WERI-Rb-1 (cell line): ENCODE results near the gene STEAP4.
"Not testable (repeated sequence)": the region's sequence is repeated elsewhere in the genome, so short reads cannot be mapped to it uniquely, and the experiment has no call there.

Experiments used
- DNase-seq: peaks from one replicate; pipeline ENCODE4 v3.0.0-alpha.2; 2020
- H3K27ac ChIP-seq: fragments of 250-450 bp; sonication (Bioruptor Pico); 2 replicates; pipeline ENCODE4 v1.5.1; 2020; ENCODE audit warnings: mild to moderate bottlenecking, moderate library complexity
- H3K27me3 ChIP-seq: fragments of 250-450 bp; sonication (Bioruptor Pico); 2 replicates; pipeline ENCODE4 v1.5.1; 2021; ENCODE audit warnings: mild to moderate bottlenecking, low read depth, moderate library complexity; ENCODE audit not compliant: insufficient read depth, severe bottlenecking
- H3K36me3 ChIP-seq: fragments of 250-450 bp; sonication (Bioruptor Pico); 2 replicates; pipeline ENCODE4 v1.5.1; 2020; ENCODE audit warnings: mild to moderate bottlenecking, moderate library complexity
- H3K4me3 ChIP-seq: 2 replicates; pipeline ENCODE4 v1.5.1; 2011; ENCODE audit warnings: low read depth, mild to moderate bottlenecking, control low read depth, low read length
- H3K9me3 ChIP-seq: fragments of 250-450 bp; sonication (Bioruptor Pico); 2 replicates; pipeline ENCODE4 v1.5.1; 2021; ENCODE audit warnings: mild to moderate bottlenecking, moderate library complexity; ENCODE audit not compliant: severe bottlenecking
- TF ChIP-seq, protein P1 (sequence below): IDR thresholded peaks from 2 replicates; pipeline ENCODE4 v1.5.1; 2011; ENCODE audit warnings: low read depth, mild to moderate bottlenecking, control low read depth, inconsistent platforms, low read length

STEAP4 gene

DNA sequence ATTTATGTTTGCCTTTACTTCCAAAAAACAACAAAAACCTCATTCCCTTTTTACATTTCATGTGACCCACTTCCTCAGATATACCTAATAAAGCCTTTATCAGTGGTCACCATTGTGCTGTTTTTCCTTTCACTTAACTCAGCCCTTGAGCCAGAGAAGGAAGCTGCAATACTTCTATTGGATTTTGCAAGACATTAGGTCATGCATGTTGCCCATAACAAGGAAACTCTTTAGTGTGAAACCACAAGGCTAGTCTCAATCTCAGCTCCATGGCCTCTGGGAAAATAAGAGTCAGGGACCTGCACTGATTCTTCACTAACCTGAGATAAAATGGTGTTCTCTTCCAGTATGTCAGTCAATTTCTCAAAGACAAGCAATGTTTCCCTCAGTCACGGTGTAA lies 27.8 kb downstream of the STEAP4 start:
- H3K4me3 ChIP-seq, result no peak overlapping the region
- TF ChIP-seq, protein P1, sequence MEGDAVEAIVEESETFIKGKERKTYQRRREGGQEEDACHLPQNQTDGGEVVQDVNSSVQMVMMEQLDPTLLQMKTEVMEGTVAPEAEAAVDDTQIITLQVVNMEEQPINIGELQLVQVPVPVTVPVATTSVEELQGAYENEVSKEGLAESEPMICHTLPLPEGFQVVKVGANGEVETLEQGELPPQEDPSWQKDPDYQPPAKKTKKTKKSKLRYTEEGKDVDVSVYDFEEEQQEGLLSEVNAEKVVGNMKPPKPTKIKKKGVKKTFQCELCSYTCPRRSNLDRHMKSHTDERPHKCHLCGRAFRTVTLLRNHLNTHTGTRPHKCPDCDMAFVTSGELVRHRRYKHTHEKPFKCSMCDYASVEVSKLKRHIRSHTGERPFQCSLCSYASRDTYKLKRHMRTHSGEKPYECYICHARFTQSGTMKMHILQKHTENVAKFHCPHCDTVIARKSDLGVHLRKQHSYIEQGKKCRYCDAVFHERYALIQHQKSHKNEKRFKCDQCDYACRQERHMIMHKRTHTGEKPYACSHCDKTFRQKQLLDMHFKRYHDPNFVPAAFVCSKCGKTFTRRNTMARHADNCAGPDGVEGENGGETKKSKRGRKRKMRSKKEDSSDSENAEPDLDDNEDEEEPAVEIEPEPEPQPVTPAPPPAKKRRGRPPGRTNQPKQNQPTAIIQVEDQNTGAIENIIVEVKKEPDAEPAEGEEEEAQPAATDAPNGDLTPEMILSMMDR, result no peak
- no peak for DNase-seq
- no peaks in the 10 kb centered on the region for H3K9me3 ChIP-seq
- no peak overlapping the region for H3K27ac ChIP-seq
- H3K27me3 ChIP-seq, result no peaks in the 10 kb centered on the region
- H3K36me3 ChIP-seq, result no peaks in the 10 kb centered on the region

DNA sequence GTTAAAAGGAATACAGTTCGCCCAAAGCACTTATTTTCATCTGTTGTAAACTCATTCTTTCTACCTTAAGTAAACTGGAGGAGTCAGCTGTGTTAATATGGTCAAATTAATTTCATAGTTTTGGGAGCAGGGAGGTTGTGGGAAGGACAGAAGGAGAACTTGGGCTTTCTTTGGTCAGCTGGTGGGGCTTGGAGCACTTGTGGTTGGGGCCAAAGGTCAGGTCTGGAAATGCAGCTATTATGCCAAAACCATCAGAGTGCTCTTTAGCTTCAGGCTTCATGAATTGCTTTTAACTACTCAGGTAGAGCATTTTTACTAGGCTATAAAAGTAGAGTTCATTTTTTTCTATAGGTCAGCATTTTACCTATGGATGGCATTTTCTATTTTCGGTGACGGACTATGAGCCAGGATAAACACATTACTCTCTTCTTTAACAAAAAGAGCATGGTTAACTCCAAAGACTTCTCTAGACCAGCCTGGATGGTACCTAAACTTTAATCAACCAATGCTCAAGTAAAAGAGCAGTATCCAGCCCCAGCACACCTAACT lies 30.0 kb downstream of the STEAP4 start:
- no peaks in the 10 kb centered on the region for H3K27me3 ChIP-seq
- TF ChIP-seq, protein P1, result no peak
- H3K27ac ChIP-seq, result no peak overlapping the region
- H3K9me3 ChIP-seq, result no peaks in the 10 kb centered on the region
- DNase-seq, result no peak
- no peak overlapping the region for H3K4me3 ChIP-seq
- no peaks in the 10 kb centered on the region for H3K36me3 ChIP-seq

DNA sequence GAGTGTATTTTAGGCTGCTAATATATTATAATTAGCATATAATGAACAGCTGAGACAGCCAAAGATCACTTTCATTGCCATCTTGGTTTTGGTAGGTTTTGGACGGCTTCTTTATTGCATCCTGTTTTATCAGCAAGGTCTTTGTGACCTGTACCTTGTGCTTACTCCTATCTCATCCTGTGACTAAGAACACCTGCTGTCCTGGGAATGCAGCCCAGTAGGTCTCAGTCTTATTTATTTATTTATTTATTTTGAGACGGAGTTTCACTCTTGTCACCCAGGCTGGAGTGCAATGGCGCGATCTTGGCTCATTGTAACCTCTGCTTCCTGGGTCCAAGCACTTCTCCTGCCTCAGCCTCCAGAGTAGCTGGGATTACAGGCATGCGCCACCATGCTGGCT lies 31.8 kb downstream of the STEAP4 start:
- not testable (repeated sequence) for H3K9me3 ChIP-seq, H3K27ac ChIP-seq, DNase-seq, H3K36me3 ChIP-seq, H3K4me3 ChIP-seq, H3K27me3 ChIP-seq

DNA sequence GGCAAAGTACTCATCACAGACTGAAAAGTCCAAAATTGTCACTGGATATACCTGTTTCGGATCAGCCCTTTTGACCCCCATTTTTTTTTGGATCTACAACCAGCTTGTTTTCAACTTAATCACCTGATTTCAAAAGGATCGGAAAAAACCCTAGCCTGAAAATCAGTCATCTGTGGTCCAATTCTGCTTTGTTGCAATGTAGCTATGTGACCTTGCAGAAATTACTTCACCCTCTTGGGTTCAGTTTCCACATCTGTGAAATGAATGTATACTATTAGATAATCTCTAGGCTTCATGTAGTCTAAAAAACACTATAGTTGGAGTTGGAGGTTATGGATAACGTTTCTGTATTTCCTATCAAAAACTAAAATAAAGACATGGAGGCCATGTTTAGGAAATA lies 37.1 kb downstream of the STEAP4 start:
- Histone ChIP-seq H3K27ac (no peak overlapping the region), H3K27me3 (no peaks in the 10 kb centered on the region), H3K36me3 (no peaks in the 10 kb centered on the region), H3K4me3 (no peak overlapping the region), H3K9me3 (no peaks in the 10 kb centered on the region)
- TF ChIP-seq, protein P1, result no peak
- DNase-seq, result no peak

DNA sequence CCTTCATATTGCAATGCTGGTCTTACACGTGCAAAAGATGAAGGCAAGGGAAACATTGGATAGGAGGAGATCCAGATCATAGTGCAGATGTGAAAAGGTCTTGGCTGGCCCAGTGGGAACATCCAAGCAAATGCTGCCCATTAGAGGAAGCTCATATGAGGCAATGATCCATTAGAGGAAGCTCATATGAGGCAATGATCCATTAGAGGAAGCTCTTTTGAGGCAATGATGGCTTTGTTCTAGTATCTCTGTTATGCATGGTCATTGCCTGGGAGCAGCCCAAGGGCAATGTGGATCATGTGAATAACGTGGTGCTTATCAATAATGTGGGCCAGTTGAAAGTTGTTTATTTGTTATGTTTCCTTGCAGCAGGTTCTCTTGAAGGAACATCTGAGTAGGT lies 37.8 kb downstream of the STEAP4 start:
- no peak for DNase-seq
- H3K27me3 ChIP-seq, result no peaks in the 10 kb centered on the region
- no peak overlapping the region for H3K27ac ChIP-seq
- H3K36me3 ChIP-seq, result no peaks in the 10 kb centered on the region
- TF ChIP-seq, protein P1, result no peak
- no peak overlapping the region for H3K4me3 ChIP-seq
- H3K9me3 ChIP-seq, result no peaks in the 10 kb centered on the region

DNA sequence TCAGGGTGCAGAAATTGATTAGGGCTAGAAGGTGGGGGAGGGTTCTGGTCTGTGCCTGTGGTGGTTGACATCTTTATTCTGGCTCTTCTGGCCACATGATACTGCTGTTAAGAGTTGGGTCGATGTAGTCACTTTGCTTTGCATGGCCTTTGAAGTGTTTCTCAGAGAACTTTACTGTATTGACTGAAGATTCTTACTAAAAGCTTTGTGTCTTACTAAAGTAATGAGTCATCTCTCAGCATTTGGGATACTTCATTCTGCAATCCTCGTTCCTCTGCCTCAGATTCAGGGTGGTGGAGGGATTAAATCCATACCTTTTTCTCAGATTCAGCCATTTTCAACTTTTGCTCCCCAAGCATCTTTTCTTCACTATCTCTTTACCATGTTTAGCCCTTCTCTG lies 38.6 kb downstream of the STEAP4 start:
- TF ChIP-seq, protein P1, result no peak
- Histone ChIP-seq H3K27ac (no peak overlapping the region), H3K9me3 (no peaks in the 10 kb centered on the region), H3K4me3 (no peak overlapping the region), H3K27me3 (no peaks in the 10 kb centered on the region), H3K36me3 (no peaks in the 10 kb centered on the region)
- DNase-seq, result no peak
